PC-9 (cell line): Measurements from ENCODE around the gene AGL.

Experiments used
- CTCF ChIP-seq: fragments of 200-600 bp; sonication (generic); conservative IDR thresholded peaks from 2 replicates; pipeline ENCODE4 v1.6.1; 2017; ENCODE audit warnings: mixed run types, antibody characterized with exemption, mild to moderate bottlenecking, moderate library complexity
- EZH2 ChIP-seq: fragments of 200-600 bp; sonication (generic); IDR thresholded peaks from 2 replicates; pipeline ENCODE4 v1.8.0; 2017; ENCODE audit warnings: antibody characterized with exemption, low read depth

- no peak for TF ChIP-seq CTCF
- no peak for TF ChIP-seq EZH2
Measured at GRCh38 chr1:99886179-99886578, 36.0 kb downstream of the AGL start.
